DOHH2 (cell line): ENCODE results near the gene MYL9.

Experiments
- H3F3A ChIP-seq: fragments of 200-600 bp; sonication (generic), shearing (Covaris generic); 2 replicates; pipeline ENCODE4 v1.6.0; 2016; ENCODE audit warnings: antibody characterized with exemption, mild to moderate bottlenecking; ENCODE audit not compliant: control insufficient read depth, insufficient read depth
- H3K27ac ChIP-seq: fragments of 200-600 bp; sonication (generic); 2 replicates; pipeline ENCODE4 v1.5.1; 2014; ENCODE audit warnings: low read depth, mild to moderate bottlenecking, low read length, moderate library complexity
- H3K27me3 ChIP-seq: fragments of 200-600 bp; sonication (generic); 2 replicates; pipeline ENCODE4 v1.6.1; 2014; ENCODE audit warnings: mild to moderate bottlenecking, low read length, mixed read lengths; ENCODE audit not compliant: control insufficient read depth
- H3K36me3 ChIP-seq: fragments of 200-600 bp; sonication (generic); 2 replicates; pipeline ENCODE4 v1.6.1; 2014; ENCODE audit warnings: mild to moderate bottlenecking, low read length, moderate library complexity, mixed read lengths; ENCODE audit not compliant: control insufficient read depth
- H3K4me1 ChIP-seq: fragments of 200-600 bp; sonication (generic); 2 replicates; pipeline ENCODE4 v1.6.1; 2014; ENCODE audit warnings: mild to moderate bottlenecking, low read length, mixed read lengths; ENCODE audit not compliant: control insufficient read depth
- H3K4me2 ChIP-seq: fragments of 200-600 bp; sonication (generic); 2 replicates; pipeline ENCODE4 v1.6.0; 2014; ENCODE audit warnings: mild to moderate bottlenecking, low read length, moderate library complexity
- H3K4me3 ChIP-seq: fragments of 200-600 bp; sonication (generic); 2 replicates; pipeline ENCODE4 v1.5.1; 2014; ENCODE audit warnings: mild to moderate bottlenecking, low read length, mixed read lengths
- H3K79me2 ChIP-seq: fragments of 200-600 bp; sonication (generic); 2 replicates; pipeline ENCODE4 v1.6.1; 2014; ENCODE audit warnings: mild to moderate bottlenecking, low read length, mixed read lengths; ENCODE audit not compliant: control insufficient read depth
- H3K9me2 ChIP-seq: fragments of 200-600 bp; sonication (generic); replicated peaks from 2 replicates; pipeline ENCODE4 v1.6.1; 2014; ENCODE audit warnings: mild to moderate bottlenecking, low read length, mixed read lengths; ENCODE audit not compliant: control insufficient read depth
- H3K9me3 ChIP-seq: fragments of 200-600 bp; sonication (generic); 2 replicates; pipeline ENCODE4 v1.6.1; 2014; ENCODE audit warnings: antibody characterized with exemption, low read length, mixed read lengths; ENCODE audit not compliant: control insufficient read depth, insufficient read depth
- H4K20me1 ChIP-seq: fragments of 200-600 bp; sonication (generic); 2 replicates; pipeline ENCODE4 v1.6.0; 2014; ENCODE audit warnings: low read depth, mild to moderate bottlenecking, antibody characterized with exemption, low read length, moderate library complexity; ENCODE audit not compliant: control insufficient read depth, insufficient read depth
- EZH2phosphoT487 ChIP-seq: fragments of 200-600 bp; sonication (generic); IDR thresholded peaks from 2 replicates; pipeline ENCODE4 v1.6.1; 2017; ENCODE audit warnings: borderline replicate concordance, mild to moderate bottlenecking, antibody characterized with exemption, low read length, moderate library complexity, mixed read lengths
- TF ChIP-seq, protein P1 (sequence below): fragments of 200-600 bp; sonication (generic); IDR thresholded peaks from one replicate; pipeline ENCODE4 v1.5.1; 2014; ENCODE audit warnings: antibody characterized with exemption, mild to moderate bottlenecking, low read depth, low read length; ENCODE audit not compliant: poor library complexity, severe bottlenecking

MYL9 gene

DNA sequence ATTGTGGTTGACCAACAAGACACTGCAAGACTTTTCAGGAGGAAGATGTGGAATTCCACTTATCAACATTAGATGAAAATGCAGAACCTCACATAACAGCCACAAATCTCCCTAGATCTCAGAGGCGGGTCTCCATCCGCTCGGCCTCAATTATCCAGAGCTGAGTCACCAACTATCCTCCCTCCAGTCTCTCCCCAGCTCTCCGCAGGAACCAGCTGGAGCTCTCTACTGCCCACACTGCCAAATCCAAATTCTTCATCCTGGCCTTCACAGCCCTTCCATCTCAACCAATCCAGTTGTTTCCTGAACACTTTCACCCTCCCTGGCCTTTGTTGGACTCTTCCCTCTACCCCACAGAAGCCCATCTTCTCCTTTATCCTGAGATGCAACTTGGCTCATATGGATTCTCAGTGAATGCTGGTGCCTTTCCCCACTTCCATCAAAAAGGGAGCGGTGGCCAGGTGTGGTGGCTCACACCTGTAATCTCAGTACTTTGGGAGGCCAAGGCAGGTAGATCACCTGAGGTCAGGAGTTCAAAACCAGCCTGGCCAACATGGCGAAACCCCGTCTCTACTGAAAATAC, 28.6 kb downstream of the MYL9 start:
- Histone ChIP-seq H4K20me1 (no peaks in the 10 kb centered on the region), H3K79me2 (peaks cover 21% of the 10 kb centered on the region), H3K9me2 (no peaks in the 10 kb centered on the region), H3K36me3 (peaks cover 12% of the 10 kb centered on the region), H3K4me2 (no peak overlapping the region), H3F3A (peaks cover 16% of the 10 kb centered on the region), H3K27ac (no peak overlapping the region), H3K27me3 (no peaks in the 10 kb centered on the region), H3K4me3 (no peak overlapping the region), H3K9me3 (peaks cover 8% of the 10 kb centered on the region; the same call in 1 of the 2 replicates), H3K4me1 (peaks cover 14% of the 10 kb centered on the region)
- TF ChIP-seq, protein P1, sequence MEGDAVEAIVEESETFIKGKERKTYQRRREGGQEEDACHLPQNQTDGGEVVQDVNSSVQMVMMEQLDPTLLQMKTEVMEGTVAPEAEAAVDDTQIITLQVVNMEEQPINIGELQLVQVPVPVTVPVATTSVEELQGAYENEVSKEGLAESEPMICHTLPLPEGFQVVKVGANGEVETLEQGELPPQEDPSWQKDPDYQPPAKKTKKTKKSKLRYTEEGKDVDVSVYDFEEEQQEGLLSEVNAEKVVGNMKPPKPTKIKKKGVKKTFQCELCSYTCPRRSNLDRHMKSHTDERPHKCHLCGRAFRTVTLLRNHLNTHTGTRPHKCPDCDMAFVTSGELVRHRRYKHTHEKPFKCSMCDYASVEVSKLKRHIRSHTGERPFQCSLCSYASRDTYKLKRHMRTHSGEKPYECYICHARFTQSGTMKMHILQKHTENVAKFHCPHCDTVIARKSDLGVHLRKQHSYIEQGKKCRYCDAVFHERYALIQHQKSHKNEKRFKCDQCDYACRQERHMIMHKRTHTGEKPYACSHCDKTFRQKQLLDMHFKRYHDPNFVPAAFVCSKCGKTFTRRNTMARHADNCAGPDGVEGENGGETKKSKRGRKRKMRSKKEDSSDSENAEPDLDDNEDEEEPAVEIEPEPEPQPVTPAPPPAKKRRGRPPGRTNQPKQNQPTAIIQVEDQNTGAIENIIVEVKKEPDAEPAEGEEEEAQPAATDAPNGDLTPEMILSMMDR = no peak
- no peak for TF ChIP-seq EZH2phosphoT487

DNA sequence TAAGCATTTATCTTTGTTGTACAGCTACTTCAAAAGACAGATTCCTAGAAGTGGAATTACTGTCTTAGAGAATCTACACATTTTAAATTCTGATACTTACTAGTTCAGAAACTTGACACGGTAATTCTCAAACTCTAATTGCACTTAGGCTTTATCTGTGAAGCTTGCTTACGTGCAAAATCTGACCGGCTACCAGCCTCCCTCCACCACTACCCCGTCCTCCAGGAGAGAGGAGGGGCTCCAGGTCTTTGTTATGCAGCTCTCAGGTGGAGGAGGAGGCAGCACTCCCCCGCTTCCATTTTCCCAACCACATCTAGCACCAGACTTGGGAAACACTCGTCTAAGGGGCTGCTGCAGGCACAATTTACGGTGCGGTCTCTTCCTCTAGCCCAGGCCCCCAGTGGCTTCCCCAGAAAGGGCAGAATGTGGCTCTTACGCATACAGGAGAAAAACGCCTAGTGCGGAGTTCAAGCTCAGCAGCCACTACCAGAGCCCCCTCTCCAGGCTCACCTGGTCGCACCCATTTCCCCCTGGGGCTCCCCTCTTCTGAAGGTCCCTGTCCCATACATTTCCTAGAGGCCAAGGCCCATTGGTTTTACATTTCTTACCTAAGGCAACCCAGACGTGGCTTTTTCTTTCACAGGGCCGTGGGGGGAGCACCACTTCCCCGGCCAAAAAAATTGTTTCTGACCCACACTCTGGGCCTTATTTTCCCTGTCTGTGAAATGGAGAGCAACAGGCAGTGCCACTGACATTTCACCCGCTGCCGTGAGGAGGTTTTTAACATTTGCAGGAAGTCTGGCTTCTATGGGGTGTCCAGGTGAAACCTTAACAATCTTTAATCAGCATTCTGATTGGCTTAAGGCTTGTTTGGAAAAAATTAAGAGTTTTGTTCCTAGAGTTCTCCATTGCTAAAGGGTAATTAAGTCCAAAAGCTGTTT, 30.5 kb downstream of the MYL9 start:
- Histone ChIP-seq H3K36me3 (peaks cover 24% of the 10 kb centered on the region), H3K9me2 (no peaks in the 10 kb centered on the region), H3K4me1 (peaks cover 27% of the 10 kb centered on the region), H3K4me3 (peak overlapping the region; percentile 86), H3K27me3 (no peaks in the 10 kb centered on the region), H3K9me3 (no peaks in the 10 kb centered on the region), H3K27ac (no peak overlapping the region), H3K79me2 (peaks cover 40% of the 10 kb centered on the region), H3K4me2 (peak overlapping the region; percentile 100), H3F3A (peaks cover 16% of the 10 kb centered on the region), H4K20me1 (peaks cover 11% of the 10 kb centered on the region)
- TF ChIP-seq EZH2phosphoT487 = no peak
- TF ChIP-seq, protein P1 = no peak

DNA sequence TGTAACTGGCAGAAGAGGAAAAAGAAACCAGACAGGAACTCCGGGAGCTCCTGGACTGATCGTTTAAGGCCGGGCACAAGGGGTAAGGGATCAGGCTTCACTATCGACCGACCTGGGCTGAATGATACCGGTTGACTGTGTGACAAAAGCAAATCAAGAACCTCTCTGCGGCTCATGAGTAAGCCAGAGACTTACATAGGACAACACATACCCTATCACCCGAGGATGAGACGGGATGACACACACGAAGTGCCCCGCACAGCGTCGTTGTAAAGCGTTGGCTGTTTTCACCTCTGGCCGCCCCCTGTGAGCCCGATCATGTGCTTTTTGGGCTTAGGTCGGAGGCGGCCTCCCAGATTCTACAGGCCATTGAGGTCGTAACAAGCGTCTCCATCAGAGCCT, 31.4 kb downstream of the MYL9 start:
- Histone ChIP-seq H3K4me2 (peak overlapping the region; percentile 100), H4K20me1 (peaks cover 11% of the 10 kb centered on the region), H3F3A (peaks cover 16% of the 10 kb centered on the region), H3K9me3 (no peaks in the 10 kb centered on the region), H3K9me2 (no peaks in the 10 kb centered on the region), H3K27me3 (no peaks in the 10 kb centered on the region), H3K4me1 (peaks cover 27% of the 10 kb centered on the region), H3K4me3 (peak overlapping the region; percentile 86), H3K36me3 (peaks cover 25% of the 10 kb centered on the region), H3K79me2 (peaks cover 48% of the 10 kb centered on the region), H3K27ac (peak overlapping the region; percentile 56)
- TF ChIP-seq, protein P1 = no peak
- TF ChIP-seq EZH2phosphoT487 = no peak
